HG03378 (cell line): ENCODE data around the gene NECTIN1.

ENCODE experiments used
- ATAC-seq: cut with Tn5 transposase; IDR thresholded peaks from one replicate; pipeline ENCODE4 v1.9.1; 2021; ENCODE audit warnings: mild to moderate bottlenecking, moderate library complexity; ENCODE audit not compliant: unreplicated experiment

Gene NECTIN1

DNA sequence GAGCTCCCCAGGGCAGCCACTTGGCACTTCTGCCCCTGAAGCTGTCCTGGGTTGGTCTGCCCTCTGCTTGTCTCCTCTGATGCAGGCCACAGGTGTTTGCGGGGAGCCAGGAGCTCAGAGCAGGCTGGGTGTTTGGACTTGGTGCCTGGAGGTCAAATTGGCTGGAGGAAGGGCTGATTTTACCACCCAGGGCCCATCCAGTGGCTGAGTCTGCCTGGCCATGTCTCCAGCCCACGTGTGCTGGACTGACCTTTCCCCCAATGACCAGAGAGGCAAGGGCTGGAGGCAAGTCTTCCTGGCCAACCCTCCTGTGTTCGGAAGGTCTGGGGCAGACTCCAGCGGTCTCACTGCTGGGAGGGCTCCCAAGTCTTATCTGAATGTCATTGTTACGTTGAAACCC is 84.0 kb downstream of the NECTIN1 start:
- ATAC-seq: no peak

DNA sequence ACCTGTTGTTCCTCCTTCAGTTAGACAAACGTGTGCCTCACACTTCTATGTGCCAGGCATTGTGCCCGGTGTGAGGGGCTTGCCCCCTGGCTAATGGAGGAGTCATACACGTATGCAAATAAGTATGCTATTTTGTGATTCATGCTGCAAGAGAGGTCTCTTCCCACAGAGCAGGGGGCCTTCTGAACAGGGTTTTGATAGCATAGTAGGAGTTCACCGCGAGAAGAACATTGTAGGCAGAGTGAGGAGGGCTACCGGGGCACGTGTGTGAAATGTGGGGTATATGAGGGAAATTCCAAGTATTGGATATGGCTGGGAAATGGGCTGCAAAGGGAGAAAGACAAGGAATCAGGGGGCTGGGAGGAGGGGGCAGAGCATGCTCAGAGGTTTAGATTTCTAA is 84.5 kb downstream of the NECTIN1 start:
- ATAC-seq: no peak

DNA sequence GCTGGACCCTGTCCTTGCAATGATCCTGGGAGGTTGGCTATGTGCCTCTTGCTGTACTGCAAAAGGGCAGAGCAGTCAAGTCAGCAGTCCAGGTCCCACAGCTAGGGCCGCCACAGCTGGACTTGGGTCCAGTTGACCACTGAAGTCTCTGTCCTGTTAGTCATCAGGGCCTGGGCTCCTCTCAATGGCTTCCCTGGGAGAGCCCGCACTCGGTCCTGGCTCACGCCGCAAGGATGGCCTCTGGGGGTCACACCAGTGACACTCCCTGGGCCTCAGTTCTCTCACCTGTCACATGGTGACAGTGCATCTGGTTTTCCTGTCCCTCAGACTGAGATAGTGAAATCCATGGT is 85.1 kb downstream of the NECTIN1 start:
- ATAC-seq: no peak

DNA sequence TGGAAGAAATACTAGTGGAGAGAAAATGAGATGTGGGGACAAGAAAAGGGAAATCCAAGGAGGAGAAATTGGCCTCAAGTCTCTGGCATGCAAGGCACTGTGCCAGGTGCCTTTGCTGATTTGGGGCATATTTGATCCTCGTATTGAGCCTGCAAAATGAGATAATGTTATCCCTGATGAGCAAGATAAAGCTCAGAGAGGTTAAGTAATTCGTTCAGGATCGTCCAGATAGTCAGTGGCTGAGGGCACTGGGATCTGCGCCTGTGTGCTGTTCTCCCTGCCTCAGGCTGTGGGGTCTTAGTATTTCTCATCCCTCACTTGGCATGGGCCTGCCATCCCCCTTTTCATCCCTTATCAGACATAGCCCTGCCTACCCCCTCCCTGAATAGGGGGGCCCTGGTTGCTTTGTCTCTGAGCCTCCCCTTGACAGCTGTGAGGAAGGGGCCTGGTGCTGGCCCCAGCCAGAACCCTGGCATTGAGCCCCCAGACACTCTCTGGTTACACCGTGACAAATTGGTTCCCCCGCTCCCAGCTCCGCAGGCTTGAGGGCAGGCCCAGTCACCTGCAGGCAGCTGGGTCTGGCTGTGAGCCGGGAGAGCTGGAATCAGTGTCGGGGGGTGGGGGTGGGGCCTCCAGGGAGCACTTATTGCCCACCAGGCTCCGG is 85.7 kb downstream of the NECTIN1 start:
- no peak for ATAC-seq

DNA sequence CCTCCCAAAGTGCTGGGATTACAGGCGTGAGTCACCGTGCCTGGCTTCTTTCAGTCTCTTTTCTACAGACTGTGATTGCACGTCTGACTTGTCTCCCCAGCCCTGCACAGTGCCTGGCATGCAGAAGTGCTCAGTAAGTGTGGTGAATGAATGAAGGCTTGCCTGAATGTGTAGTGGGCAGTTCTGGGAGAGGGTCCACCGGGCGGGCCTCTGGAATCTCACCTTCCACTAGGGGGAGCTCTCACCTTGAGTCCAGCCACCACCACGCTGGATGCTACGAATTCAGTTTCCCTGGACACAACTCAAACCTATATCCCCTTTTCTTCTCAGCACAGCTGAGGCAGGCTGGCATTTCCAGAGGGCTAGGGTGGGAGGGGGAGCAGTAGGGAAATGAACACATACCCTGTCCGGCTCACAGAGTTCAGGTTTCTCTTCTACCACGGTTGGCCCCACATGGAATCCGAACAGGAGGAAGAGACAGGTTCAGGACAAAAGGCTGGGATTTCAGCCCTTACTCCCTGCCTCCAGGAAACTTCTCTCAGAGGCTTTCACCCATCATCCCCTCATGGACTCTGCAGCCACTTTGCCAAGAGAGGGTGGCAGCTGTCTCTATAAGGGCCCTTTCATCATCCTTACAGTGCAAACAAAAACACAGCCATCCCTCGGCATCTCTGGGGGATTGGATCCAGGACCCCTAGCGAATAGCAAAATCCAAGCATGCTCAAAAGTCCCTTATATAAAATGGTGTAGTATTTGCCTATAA is 86.8 kb downstream of the NECTIN1 start:
- no peak for ATAC-seq

DNA sequence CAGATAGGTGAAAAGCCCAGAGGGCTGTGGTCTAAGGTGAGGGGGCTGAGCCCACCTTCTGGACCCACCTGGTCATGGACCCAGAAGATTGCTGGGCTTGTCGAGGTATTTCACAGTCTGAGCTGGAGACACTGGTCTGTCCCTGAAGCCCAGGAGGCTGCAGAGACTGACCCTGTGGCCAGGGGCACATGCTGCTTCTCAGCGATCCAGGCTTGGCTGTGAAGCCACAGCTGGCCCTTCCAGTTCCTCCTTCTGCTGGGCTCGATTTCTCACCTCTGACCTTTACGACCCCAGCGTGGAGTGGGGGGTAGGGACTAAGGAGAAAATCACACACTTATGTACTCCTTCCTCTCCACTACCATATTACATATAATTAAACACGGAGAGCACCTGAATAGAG is 88.5 kb downstream of the NECTIN1 start:
- no peak for ATAC-seq

DNA sequence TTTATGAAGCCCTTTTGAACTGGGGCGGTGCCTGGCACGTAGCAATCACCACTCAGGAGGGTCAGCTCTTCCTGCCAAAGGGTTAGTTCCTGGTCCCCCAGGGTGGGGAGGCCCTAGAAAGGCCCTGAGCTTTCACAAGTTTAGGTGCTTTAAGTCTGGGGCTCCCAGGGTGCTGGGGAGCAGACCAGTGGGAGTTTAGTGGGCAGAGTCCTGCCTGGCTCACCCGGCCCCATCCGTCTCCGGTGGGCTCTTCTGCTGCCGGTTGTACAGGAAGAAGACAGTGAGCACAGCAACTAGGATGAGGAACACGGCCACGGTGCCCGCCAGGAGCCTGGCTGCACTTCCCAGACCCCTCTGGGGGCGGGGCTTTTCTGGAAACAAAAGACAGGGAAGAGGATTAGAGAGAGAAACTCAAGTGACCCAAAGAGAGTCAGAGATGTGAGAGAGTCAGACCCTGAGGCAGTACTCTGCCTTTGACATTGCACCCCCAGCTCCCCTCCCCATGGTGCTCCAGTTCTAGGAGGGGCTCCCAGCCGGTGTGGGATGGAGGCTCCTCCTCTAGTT is 89.3 kb downstream of the NECTIN1 start:
- ATAC-seq: no peak

DNA sequence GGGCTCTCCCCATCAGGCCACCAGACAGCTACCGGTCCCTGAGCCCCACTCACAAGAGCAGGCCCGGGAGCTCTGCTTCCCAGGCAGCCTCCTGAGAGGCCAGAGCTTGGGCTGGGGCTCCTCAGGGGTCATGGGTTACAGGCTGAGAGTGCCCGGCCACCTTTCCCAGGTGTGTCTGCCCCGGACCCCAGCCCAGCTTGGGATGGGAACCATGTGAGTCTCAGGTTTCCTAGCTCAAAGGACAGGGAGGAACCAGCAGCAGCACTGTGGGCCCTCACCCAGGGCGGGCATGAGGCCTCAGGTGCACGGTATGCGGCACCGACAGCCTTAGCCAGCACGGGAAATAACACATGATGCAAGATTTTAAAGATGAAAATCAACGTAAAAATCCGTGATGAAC is 90.1 kb downstream of the NECTIN1 start:
- no peak for ATAC-seq

DNA sequence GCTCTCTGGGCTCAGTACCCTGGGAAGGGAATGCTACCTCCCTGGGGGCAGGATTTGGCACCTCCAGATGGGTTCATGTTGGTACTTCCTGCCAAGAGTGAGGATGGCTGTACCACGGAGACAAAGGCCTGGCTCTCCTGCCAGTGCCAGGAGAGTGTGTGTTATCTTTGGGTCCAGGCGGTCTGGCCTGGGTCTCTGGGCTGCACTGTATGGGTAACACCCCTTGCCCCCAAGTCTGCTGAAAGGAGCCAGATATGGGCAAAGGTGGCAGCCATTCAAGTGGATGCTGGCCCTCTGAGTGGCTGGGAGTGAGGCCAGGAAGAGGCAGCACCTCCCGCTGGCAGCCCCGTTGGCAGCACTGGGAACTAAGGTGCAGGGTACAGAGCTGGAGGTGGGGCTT is 91.5 kb downstream of the NECTIN1 start:
- ATAC-seq: no peak

DNA sequence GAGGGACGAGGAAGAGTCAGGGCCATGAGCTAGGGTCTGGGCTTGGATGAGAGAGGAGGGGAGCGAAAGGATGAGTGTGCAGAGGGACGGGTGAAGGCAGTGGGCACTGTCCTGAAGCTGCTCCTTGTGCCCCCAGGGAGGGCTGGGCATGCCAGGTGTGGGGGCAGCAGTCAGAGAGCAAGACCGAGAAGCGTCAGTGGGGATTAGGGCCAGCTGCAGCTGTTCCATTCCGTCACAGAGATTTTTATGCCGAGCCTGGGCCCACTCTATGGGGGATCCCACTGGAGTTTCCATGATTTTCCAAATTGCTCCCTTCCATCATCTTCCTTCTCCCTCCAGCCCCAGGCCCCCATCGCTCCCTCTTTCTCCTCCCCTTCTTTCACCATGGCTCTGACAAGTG is 93.2 kb downstream of the NECTIN1 start:
- no peak for ATAC-seq

DNA sequence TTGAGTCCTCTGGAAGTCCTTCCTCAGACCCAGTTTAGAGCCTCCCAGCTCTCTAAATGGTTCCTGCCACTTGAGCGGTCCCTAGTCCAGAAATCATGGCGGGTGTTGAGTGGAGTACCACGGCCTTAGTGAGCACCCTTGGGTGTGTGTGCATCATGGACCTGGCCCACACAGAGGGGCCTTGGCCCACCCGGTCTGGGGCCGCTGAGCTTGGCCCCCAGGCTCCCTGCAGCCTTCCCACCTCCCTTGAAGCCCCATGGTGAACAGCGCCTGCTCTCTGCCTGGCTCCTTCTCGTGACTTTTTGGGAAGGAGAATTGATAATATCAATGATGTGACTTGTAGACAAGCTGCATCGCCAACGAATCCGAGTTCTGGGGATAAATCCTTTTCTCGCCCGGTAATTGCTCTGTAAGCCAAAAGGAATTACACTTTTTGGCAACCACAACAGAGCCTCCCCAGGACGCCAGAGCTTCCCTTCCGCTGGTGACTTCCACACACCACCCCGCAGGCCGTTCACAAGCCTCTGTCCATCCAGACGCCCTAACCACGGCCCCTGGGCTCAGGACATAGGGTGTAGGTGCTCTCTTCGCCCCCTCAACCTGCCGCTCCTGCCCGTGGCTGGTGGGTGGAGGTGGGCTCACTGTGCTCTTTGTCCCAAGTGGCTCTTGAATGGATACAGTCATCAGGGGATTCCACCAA is 93.8 kb downstream of the NECTIN1 start:
- ATAC-seq: no peak

DNA sequence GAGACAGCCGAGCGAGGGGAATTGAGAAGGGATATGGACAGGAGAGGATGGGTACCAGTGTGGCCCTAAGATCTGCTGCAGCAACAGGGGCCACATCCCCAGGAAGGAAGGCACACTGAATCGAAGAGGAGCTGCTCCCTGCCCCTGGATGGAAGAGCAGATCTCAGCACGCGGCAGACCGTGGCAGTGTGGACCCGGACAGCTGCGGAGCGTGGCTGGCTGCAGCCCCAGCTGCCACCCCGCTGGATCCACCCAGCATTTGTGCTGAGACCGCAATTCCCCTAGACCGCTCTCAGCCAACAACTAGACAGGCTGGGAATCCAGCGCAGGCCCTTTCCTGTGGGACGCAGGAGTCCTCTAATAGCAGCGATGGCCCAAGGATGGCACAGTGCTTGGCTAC is 94.7 kb downstream of the NECTIN1 start:
- no peak for ATAC-seq

DNA sequence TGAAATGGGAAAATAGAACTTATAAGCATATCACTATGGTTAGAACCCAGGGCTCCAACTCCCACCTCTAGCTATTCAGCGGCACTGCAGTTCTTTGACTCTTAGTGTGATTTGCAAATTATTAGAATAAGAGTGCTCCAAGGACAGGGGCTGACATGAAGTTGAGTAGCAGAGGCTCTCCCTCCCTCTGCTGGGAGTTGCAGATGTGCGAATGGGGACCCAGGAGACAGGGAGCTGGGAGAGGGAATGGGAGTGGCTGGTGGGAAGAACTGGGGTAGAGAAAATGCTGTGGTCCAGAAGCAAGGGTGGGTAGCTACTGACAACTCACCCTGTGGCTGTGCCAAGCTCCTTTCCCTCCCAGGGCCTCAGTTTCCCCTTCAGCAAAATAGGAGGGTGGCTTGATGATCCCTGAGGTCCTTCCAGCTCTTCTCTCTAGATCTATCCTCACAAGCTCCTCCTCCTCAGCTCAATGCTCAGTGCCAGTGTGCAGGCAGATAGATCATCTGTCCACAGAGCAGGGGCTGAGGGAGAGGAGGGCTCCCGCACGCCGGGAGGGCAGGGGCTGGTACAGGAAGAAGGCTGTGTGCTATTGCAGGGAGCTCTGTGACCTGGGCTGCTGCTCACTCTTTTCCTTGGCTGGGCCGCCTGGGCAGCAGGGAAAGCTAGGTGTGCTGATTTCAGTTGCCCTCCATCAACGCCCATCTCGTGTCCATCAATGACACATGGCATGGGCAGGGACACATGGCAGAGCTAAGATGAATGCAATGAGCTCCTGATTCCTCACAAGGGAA is 99.0 kb downstream of the NECTIN1 start:
- ATAC-seq: no peak

DNA sequence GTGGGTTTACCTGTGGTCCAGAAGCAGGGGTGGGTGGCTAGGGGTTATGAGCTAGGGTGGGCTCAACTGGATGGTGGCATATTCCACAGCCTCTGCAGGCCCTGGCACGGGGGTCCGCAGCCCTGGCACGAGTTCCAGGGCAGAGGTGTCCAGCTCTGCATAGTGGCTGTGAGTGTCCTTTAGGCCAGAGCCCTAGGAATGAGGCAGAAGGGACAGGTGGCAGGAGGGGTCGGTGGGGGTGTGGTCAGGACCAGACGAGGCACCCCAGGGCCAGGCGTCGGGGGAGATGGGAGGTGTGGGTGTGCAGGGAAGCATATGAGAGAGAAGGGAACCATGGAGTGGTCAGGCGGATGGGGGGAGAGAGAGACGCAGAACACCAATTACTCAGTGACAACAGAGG is 99.9 kb downstream of the NECTIN1 start:
- no peak for ATAC-seq

DNA sequence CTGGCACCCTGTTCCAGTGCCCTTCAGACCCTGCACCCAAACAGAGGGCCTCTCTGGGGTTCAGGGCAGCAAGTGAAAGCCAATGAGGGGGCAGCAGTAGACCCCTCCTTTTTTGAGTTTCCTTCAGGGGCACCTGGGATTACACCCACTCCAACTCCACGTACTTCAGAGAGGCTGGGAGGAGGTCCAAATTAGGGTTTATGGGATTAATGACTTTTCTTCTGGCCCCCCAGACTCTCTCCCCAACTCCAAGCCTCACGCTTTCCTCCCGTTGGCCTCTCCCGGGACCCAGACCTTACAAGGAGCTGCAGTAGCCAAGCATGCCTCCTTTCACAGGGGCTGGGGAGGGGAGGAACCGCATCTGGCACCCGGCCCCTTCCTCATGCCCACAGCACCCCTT is 101.7 kb downstream of the NECTIN1 start:
- ATAC-seq: no peak

DNA sequence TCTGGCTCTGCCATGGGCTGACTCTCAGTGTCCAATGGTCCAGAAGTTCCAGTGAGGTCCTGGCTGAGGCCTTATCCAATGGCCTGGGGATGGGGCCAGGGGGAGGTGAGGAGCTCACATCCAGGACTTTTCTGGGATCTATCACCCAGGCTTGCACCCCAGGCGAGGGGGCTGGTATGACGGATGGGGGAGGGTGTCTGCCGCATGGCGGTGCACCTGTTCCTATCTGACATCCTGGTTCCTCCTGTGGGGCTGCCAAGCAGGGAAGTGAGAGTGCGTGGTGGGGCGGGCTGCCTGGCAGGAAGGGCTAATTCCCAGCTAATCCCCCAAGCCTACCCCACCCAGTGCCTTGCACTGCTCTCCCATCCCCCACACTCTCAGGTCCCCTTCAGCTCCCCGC is 102.1 kb downstream of the NECTIN1 start:
- no peak for ATAC-seq

DNA sequence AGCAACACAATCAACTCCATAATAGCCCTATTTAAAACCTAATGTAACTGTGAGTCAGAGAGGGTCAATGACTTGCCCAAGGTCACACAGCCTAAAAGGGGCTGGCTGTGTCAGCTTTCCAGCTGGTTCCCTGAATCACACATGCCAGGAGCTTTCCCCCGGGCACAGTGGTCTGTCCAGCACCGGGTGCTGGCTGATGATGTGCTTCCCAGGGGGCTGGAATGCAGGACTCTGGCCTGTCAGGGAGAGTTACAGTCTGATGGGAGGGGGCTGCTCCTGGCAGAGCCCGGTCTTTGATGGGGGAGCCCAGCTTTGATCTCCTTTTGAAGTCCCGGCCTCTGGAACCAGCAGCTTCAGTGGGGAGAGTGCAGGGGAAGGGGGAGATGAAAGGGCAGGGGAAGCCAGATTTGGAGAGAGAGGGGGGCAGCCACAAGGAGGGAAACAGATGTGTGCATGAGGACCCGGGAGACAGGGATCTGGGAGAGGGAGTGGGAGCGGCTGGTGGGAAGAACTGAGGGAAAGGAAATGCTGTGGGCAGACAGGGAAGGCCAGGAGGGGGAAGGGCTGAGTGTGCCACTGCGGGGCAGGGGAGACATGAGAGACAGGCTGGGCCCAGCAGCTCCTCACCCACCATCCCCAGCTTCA is 102.7 kb downstream of the NECTIN1 start:
- no peak for ATAC-seq

DNA sequence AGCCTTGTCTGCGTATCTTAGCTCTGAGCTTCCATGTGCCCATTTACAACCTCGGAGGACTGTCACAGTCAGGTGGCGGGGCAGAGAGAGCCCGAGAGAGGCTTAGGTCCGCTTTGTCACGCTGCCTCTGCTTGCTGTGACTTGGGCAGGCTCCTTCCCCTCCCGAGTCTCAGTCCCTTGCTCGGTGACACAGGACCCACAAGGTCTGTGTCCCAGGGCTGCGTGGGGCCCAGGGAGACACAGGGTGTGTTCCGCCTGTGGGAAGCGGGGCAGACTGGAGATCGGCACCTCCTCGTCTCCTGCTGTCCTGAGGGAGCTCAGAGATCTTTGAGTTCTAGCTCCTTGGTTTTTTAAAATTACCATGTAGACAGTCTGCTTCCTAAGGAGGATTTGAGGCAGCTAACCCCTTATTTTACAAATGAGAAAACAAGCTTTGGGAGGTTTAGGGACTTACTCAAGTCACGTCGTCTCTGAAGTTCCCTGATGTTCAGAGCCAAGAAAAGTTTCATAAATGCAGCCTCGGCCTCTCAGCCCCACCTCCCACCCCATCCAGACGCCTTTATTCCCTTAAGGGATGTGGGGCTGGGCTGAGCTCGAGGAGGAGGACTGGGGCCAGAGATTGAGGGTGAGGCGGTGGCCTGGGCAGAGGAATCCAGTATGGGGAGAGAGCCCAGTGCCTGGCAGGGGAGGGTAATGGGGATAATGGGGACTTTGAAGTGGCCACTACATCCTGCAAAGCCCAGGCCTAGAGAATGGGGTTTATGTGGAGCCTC is 103.6 kb downstream of the NECTIN1 start:
- no peak for ATAC-seq

DNA sequence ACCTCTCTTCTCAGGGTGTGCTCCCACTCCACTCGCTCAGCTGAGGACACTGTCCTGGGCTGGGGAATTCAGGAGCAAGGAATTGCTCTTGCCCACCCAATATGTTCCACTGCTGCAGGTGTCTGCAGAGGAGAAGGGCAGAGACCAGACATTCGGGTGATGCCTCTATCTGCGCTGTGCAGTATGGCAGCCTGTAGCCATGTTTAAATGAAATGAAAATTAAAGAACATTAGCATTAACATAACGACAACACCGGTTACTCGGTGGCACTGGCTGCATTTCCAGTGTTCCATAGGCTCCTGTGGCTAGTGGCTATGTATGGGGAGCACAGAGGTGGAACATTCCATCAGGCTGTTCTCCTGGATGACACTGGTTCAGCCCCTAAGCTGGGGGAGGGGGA is 104.4 kb downstream of the NECTIN1 start:
- ATAC-seq: no peak

DNA sequence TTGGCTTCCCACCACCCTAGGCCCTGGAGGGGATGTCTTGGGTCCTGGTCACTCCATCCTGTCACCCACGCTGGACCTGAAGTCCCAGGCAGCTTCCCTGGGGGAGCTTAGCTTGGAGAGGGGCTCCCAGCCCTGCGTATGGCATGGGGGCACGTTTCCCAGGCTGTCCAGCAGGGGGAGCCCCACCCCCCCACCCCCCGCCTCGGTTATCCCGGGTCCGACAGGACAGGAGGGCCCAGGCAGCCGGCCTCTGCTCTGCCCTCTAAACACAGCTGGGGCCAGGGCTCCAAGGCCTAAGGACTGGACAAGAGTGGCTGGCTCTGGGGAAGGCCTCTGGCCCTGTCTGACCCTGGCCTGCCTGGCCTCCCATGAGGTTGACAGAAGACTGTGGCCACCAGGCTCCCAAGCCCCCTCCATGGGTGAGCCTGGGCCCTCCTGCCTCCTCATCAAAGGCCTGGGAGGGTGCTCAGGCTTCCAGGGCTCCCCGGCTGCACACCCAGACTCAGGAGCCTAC is 104.8 kb downstream of the NECTIN1 start:
- no peak for ATAC-seq
